HG03139 (cell line): ENCODE measurements around the gene SLC25A51.
"Not testable (repeated sequence)": the region's sequence is repeated elsewhere in the genome, so short reads cannot be mapped to it uniquely, and the experiment has no call there.

Experiments used
- ATAC-seq: cut with Tn5 transposase; IDR thresholded peaks from one replicate; pipeline ENCODE4 v1.9.1; 2021; ENCODE audit not compliant: unreplicated experiment

The SLC25A51 gene

DNA sequence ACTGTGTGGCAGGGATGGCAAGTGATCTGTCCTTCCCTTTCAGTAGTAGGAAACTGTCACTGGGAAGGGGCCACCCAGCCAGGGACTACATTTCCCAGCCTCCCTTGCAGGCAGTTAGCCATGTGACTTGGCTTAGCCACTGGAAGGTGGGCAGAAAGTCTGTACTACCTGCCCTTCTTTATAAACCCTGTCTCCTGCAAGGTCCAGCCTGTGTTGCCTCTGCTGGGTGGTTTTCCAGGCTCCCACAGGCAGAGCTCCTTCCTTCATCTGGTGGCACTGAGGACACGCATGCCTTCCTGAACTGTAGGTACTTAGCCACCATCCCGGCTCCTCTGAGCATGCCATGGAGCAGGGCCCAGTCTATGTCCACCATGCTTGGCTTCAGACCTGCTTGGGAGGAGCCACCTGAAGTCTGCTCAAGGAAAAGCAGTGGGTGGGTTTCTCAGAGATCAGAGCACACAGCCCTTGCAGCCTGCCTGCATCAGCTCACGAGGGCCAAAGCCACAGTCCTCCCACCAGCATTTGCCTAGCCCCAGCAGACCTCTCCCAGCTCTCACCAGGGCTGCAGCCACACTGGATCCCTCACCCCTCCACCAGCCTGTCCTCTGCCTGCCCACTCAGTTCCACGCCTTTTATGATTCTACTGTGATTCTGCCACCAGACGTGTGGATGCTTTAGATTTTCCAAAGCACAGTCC, 16.7 kb upstream of the SLC25A51 start:
- ATAC-seq = no peak

DNA sequence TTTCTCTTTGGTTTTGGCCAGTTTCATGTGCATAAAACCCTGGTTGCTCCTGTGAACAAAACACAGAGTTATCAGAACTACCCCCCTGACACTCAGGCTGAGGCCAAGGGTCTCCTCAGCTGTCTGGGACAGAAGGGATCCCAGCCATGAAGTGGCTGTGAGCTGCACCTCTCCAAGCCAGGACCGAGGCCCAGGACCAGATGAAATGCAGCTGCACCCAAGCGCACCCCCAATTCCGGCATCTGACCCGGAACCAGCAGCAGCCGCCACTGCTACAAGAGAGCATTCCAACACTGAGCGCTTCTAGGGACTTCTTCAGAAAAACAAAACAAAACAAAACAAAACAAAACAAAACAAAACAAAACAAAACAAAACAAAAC, 16.0 kb upstream of the SLC25A51 start:
- ATAC-seq = no peak

GRCh38 chr9:37919246-37919955, 15.5 kb upstream of the SLC25A51 start:
- no peak for ATAC-seq

DNA sequence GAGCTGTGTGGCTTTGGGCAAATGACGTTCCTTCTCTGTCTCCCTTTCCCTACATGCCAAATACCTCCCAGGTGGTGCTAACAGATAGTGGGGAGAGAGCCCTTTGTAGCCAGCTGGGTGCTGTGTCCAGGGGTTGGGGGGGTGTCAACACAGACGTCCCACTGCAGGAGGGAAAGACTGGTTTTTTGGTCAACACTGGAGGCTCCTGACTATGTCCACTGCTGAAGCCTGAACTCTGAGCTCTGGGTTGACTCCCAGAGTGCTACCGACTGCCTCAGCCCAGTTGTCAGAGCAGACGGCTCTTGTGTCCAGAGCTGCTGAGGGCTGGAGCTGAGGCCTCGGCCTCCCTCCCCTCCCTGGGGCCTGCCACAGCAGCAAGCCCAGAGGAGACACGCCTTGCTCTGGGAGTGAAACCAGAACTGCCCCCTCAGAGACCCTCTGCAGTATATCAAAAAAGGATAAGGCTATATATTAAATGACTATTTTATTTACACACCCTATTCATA, 14.8 kb upstream of the SLC25A51 start:
- ATAC-seq = no peak

DNA sequence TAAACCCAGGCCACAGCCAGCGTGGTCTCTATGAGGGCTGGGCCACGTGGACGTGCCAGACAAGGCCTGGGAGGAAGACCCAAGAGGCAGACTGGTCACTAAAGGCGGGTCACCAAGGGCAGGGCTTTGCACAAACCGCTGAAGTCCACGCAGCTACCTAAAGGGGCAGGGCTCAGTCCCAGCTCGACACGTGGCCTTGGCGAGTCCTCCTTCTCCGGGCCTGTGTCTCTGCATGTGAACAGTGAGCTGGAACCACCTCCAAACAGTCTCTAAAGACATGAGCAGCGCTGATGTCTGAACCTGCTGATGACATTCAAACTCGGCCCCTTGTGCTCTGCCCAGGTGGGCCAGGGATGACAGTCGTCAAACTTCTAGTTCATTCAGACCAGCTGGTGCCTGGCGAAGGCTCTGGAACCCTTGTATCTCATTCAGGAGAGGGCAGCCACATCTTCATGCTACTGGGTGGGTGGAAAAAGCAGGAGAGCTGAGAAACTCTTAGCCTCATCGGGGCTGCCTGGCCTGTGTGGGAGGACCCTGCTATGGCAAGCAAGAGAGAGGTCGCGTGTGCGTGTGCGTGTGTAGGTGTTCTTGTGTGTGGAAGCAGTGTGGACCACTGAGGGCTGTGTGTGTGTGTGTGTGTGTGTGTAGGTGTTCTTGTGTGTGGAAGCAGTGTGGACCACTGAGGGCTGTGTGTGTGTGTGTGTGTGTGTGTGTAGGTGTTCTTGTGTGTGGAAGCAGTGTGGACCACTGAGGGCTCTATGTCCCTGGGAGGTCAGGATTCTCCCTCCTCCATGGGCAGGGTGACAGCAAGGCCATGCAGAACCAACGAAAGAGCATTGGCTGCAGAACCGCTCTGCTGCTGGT, 14.1 kb upstream of the SLC25A51 start:
- no peak for ATAC-seq

DNA sequence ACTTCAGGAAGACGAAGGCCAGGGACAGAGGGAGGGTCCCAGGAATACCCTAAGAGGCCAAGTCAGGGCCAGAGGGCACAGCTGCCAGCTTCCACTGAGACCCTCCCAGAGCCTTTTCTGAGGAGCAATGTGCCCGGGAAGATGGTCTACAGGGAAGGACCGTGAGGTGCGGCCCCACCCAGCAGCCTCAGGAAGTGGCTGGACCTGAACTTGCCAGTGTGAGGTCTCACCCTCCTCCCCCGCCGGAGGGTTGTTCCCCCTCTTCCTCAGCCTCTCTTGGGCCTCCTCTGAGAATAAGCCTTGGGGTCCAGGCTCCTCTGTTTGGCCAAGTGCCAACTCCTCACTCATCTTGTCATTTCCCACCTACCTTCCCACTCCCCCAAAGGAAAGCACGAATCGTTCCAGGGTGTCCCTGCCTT, 13.4 kb upstream of the SLC25A51 start:
- no peak for ATAC-seq

GRCh38 chr9:37916471-37917312, 12.8 kb upstream of the SLC25A51 start:
- ATAC-seq = no peak

GRCh38 chr9:37915911-37916470, 12.1 kb upstream of the SLC25A51 start:
- no peak for ATAC-seq

DNA sequence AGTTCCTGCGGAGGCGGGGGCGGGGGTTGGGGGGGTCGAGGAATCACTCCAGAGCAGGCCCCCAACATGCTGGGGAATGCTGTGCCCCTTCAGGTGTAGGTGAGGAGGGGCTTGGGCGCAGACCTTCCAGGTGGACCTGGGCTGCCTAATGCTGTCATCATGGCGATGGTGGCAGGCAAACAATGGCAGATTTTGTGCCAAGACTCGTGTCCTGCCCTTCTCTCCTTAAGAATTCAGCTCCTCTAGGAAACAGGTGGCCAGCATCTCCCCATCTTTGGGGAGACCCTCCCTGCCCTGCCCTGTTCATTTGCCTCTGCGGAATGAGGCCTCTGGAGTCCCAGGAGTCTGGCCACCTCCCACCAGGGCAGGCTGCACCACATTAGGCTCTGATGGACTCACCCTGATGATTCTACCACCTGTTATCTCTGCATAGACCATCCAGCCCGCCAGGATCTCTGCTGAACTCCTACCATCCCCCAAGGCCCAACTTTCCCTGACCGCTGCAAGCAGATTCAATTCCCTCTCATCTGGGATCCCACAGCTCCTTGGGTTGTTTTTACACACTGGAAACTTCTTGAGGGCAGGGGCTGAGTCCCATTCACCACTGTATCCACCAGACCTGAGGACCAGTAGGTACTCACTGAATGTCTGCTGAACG, 10.9 kb upstream of the SLC25A51 start:
- no peak for ATAC-seq

DNA sequence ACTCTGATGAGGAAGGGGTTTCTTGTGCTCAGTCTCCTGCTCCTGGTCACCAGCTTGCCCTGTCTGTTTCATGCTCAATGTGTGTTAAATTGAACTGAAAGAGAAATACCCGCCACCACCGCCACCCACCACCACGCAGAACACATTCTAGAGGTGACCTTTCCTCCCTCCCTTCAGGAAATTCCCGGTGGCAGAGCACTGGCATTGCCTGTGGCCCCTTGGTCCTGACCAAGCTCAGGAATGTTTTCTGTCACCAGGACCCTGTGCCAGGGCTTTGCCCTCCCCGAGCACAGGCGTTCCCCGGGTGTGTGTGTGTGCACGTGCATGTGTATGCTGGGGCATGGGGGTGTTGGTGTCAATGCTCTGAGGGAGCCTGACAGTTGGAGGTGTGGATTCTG, 10.2 kb upstream of the SLC25A51 start:
- ATAC-seq = no peak

DNA sequence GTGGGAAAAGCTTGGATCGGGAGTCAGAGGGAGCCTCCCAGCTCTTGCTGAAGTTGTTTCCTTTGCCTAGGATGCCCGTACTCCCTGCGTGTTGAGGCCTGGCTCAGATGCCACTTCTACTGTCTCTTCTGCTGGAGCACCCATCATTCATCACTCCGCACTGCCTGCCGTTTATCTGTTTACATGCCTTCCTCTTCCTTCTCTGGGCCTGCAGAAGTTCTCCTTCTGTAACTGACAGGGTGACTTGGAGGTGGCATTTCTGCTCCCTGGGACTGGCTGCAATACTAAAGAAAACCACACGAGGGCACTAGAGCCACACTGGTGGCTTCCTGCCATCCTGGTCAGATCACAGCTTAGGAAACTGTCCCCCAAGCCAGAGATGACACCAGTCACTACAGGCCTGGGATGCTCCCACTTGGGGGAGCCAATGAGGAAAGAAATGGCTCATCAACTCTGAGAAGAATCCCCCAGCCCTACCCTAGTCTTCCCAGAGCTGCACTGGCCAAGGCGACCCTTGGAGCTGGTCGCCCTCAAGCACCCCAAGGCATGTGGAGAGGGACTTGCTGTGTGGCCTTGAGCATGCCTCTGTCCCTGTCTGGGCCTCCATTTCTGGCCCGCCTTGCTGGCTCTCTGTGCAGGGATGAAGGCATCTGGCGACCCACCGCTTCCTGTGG, 9.7 kb upstream of the SLC25A51 start:
- peak; percentile 78 for ATAC-seq

GRCh38 chr9:37911271-37911681, 7.3 kb upstream of the SLC25A51 start:
- no peak for ATAC-seq

DNA sequence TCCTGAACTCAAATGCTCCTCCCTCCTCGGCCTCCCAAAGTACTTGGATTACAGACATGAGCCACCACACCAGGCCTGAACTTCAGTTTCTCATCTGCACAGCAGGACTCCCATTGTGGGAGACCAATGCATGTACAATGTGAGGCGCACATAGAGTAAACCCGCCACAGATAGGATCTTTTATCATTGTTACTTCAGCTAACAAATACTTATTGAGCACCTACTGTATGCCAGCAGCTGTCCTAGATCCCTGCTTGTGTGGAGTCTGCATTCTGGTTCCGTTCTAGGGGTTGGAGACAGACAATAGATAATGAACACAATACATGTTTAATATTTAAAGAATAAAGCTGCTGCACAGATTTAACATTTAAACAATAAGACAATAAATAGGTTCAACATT, 6.3 kb upstream of the SLC25A51 start:
- no peak for ATAC-seq

DNA sequence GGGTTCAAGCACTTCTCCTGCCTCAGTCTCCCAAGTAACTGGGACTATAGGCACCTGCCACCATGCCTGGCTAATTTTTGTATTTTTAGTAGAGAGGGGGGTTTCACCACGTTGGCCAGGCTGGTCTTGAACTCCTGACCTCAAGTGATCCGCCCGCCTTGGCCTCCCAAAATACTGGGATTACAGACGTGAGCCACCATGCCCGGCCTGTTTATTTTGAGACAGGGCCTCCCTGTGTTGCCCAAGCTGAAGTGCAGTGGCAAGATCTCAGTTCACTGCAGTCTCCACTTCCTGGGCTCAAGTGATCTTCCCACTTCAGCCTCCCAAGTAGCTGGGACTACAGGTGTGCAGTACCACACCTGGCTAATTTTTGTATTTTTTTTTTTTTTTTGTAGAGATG, 5.9 kb upstream of the SLC25A51 start:
- not testable (repeated sequence) for ATAC-seq

DNA sequence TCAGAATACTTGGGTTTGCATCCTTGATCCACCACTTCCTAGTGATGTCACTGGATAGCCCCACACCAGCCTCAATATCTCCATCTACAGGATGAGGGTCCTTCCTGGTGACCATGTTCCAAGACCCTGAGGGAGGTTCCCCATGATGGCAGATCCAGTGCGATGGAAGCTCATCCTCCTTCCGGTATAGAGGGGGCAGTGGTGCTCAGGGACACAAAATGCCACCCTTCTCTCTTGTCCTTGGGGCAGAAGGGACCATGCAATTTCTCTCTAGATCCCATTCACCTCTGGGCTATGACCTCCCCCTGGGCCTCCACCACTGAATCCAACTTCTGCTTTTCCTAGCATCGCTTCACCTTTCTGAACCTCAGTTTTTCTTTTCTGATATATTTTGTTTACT, 5.4 kb upstream of the SLC25A51 start:
- ATAC-seq = no peak

DNA sequence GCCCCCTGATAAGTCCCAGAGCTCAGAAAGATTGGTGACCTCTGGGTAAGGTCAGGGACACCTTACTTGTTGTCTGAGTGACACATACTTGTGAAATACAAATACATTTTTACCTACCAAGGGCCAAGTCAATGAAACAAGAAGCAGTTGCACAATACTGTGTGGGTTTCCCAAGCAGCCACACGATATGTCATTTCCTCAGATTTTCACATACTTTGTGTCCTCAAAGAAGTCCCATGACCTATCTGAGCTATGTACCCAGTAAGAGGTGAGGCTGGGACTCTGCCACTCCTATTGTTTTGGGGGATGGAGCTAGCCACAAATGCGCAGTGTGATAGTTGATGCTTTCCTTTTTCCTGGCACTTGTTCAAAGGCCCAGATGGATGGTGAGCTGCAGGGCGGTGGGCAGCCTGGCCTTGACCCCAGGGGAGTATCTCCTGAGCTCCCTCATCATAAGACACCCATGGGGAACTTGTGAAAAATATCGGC, 4.8 kb upstream of the SLC25A51 start:
- ATAC-seq = no peak

DNA sequence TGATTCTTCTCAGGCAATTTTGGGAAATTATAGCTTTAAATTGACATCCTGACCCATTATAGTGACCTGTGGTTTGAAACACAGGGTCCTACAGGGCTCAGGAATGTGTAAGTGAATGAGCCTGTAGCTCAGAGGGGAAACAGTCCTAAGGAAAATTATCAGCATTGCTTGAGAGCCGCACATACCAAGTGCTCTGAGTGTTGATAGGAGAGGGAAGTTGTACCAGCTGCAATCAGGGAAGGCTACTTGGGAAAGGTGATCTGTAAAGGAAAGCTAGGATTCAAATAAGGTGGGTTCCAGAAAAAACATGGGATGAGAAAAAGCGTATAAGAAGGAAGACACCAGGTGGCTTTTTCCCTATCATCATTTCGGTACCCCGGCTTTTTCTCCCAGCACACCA, 4.4 kb upstream of the SLC25A51 start:
- no peak for ATAC-seq

DNA sequence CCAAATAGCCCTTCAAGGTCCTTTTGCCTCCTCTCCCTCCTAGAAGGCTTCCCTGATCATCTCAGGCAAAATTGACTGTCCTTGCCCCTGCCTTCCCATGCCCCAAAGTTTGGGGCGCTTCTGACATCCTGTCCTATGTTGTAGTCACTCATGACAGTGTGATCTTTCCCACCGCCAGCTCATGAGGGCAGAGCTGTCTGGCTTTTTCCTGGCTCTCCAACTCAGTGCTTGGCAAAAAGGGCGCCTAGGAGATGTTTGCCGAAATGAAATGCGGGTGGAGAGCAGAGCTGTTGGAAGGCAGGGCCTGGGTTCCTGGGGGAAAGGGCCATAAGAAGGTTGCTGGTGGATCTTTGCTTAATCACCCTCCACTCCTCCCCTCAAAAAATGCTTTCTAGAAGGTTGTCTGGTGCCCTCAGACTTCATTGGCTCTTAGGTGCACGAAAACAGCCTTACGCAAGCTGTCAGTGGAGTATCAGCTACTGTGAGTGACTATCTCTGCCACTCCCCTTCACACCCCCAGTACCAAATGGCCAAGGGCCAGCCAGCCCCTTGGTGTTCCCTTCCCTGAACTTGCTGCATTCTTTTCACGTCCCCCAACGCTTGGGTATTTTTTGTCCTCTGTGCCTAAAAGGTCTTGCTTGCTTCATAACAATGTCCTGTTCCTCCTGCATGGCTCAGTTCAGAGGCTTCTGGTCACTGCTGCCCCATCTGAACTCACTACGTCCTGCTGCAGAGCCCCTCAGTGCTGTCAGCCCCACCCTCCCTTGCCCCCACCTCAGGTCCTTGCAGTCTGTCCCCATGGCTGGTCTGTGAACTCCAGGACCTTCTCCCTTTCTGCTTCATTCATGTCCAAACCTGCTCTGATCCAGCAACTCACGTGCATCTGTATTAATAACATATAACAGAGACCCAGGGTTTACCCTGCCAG, 2.6 kb upstream of the SLC25A51 start:
- ATAC-seq = no peak
